Right renal cortex interstitium (tissue), 3 donors: ENCODE data around the gene KITLG. TPM values are rescaled to one million over a fixed set of nuclear protein-coding genes. Genes with fewer than 3 reads are reported as not detected.
"Not testable (repeated sequence)": the region's sequence is repeated elsewhere in the genome, so short reads cannot be mapped to it uniquely, and the experiment has no call there.

Source experiments
- DNase-seq, 3 donors: peaks; one replicate each; pipeline ENCODE4 v3.0.0-alpha.2; 2013; ENCODE audit warnings: low read depth in 3 of 3, low spot score in 2 of 3
- polyA plus RNA-seq, 3 donors: library from polyadenylated mRNA; unstranded; fragments of 120-200 nt; gene quantifications; one replicate each; pipeline ENCODE4 v1.2.1, GENCODE V29; 2013; ENCODE audit not compliant: insufficient read length in 3 of 3

KITLG gene
- polyA plus RNA-seq, 3 donors, result 28.5 to 36.7 (median 34.9) TPM

DNA sequence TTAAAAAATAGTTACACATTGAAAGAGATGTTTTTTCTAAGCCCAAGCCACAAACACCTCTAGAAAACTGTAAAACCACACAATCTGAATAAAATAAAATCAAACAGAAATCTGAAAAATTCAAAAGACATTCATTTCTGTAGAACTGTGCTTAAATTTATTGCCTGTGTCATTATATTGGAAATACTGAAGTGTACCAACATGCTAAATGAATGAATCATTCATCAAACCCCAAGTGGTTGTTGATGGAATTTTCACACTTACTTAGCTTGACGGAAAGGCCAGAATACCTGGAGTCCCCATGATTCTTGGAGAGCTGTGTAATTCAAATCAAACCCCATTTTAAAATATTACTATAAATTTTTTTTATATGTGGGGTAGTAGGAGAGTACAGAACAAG lies 2.7 kb downstream of the KITLG start:
- no peak for DNase-seq

DNA sequence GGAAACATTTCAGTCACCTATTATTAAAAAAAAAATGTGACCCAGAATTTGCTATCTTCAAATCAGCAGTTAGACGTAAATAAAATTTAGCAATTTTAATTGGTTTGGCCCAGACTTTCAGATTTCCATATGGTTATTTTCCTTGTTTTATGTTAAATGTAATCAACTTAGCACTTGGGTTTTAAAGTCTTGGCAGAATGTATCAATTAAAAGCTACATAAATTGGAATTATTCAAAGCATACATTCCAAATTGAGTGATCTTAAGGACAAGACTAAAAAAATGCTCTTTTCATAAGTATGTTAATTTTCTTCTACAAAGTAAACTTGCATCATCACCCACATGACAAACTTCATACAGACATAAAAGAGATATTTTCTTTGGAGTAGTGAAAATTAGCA lies 3.4 kb downstream of the KITLG start:
- DNase-seq, result no peak

DNA sequence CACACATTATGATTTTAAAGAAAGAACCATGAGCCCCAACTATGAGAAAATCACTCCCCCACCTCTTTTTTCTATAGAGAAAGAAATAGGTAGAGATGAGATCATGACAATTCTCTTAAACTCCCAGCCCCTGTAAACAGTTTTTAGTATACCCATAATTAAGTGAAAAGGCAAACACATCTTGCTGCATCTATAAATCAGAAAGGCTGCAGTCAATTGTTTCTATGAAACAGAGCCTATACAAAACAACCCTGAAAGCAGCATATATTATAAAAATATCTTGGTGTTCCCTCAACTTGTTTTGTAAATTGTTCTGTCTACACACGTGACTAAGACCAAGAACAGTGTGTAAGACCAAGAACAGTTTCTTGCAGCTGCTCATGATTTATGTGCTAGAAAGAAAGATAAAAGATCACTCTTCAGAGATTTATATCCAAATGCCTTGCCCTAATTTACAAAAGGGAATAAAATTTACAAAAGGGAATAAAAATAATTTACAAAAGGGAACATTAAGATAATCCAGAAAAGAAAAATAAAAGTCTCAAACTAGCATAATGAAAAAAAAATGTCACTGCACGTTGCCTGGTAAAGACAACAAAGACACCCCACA lies 4.8 kb downstream of the KITLG start:
- no peak for DNase-seq

DNA sequence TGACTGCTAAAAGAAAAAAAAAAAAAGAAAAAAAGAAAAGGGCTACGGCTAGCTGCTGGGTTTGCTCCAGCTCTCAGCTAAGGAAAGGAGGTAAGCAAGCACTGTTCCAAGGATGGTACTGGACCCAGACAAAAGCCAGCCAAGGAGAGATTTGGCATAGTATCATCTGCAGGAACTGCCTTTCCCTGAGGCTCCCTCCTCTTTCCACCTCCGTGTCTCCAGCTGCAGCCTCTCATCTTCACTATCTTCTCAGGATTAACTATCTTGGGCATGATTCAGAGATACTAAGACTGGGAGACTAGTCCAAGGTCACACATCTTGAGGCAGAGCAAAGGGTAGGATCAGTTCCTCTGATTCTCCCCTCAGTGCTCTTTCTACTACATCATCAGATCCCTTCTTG lies 6.0 kb downstream of the KITLG start:
- DNase-seq, result no peak

DNA sequence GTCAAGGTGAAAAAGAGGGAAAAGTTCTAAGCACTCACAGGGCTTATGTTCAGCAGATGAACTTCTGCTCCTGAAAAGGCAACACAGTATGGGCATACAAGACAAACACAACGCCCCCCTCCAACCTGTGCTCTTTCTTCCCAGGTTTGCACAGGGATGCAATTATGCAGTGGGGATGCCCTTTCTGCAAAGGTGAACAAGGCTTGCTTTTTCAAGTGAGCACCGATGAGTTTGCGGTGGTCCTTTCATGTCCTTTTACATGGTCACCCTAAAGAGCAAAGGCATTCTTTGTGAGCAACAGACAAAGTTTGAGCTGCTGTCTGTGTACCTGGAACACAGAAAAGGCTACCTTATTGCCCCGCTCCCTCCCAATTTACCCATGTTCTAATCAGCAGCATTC lies 6.7 kb downstream of the KITLG start:
- no peak for DNase-seq

DNA sequence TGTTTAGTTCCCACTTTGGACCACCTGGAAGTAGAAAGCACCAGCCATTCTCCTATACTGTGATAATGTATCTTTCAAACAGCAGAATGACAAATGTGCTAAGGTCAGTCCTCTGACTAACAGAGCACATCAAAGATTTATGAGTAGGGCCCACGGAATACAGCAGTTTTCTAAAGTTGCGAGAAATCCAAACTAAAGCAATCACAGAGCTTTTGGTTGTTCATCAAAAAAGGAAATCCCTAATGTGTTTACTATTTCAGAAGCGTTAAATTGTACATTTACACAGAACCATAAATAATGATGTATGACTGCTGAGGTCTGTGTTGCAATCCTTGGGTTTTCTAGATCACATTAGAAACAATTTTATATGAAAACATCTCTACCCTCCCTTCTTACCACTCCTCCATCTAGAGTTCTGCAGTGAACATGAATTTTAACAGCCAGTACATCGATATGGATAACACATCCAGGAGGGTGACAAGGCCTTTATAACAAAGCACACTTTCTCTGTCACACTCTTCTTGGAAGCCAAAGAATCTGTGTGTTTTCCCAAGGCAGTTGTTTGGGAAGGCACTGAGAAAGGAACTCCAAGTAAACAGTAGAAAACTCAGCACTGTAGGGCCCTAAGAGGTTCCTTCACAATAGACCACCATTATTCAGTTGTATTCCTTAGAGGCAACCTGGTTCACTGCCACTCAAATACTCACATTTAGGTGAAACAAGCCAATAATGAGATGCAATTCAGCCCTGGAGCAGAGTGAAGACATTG lies 7.3 kb downstream of the KITLG start:
- no peak for DNase-seq

DNA sequence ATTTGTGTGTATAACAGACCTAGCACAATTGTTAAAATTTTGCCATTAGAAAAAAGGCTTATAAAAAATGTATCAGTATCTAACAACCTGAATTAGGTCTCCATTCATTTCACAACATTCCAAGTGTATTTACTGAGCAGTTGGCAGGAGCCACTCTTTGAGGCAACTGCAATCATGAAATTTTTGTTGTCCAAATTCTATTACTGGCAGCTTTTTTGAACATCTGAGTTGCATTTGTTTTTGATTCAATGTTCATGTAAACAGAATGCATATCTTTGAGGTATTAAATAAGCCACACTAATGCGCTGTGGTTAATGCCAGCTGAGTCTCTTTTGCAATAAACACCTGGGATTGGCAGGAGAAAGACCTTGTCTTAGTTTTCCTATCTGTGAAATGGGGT lies 8.7 kb downstream of the KITLG start:
- no peak for DNase-seq

DNA sequence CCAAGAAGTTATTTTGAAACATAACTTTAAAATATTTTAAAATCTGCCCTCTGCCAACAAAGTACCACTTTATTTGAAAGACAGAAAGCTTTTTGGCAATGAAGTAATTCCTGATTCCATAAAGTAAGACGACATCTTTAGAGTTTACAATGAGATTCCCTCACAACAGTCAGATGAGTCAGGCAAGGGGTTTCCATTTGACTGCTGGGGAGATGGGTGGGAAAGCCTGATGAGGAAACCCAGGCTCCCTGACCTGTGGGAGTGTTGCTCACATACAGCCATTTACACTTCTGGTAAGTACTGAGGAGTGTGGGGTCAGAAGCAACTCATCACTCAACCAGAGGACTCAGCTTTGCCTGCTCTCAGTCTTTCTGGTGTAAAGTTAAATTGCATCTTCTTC lies 10.2 kb downstream of the KITLG start:
- DNase-seq, result no peak

DNA sequence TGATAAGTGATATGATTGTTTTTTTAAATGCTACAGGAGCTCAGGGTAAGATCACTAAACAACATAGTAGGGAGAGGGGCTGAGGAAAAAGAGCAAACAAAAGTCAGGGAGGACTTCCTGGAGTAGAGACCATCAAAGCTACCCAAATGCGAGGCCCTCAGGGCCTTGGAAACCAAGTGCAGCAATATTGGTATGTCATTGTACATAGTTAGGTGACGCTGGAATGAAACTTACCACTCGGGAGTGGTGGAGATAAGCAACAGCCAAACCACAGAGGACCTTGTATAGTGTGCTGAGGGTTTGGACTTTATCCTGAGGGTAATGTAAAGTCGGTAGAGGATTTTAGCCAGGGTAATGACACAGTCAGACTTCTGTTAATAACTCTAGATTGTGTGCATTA lies 13.8 kb downstream of the KITLG start:
- no peak for DNase-seq

DNA sequence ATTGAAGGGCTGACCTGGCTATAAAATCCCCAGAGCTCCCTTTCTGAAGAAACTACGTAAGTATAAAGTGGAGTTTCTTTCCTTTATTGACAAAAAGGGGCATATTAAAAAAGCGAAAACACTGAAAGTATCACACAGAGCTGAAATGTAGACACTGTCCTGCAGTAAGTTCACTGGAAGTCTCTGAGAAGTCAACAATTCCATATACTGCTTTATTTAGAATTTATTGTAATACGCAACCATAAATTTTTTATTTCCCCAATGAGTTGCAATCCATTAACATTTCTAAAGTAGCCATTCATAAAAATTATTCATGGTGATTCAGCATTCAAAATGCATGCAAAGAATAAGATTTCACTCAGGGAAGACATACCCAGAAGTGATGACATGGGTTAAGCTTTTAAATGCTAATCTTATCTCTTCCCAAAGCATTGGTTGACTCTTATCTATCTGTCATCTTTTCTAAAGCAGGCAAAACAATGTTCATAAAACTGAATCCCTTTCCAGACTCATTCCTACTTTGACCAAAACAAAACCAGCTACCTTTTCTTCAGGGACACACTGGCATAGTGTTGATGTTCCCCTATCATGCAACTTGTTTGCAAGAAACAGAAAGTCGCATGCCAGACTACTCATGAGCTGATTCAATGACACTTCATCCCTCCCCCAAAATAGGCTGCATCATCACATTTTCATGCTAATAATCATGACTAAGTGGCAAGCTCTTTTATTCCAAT lies 17.3 kb downstream of the KITLG start:
- DNase-seq, result no peak

DNA sequence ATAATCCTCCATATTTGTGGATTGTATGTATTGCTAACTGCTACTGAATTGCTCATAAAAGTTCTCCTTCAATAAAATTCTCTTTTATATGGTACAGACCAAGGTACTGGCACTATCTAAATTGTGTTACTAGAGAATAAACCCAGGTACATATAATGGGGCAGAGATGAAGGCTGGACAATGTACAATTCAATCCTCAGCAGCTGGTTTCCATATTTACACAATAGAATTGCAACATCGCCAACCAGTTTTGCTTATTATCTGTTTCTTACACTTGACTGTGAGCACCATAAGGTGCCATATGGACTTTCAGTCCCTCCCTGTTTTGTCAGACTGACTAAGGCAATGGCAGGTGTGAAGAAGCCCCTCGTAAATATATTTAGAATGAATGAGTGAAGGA lies 18.1 kb downstream of the KITLG start:
- no peak for DNase-seq

DNA sequence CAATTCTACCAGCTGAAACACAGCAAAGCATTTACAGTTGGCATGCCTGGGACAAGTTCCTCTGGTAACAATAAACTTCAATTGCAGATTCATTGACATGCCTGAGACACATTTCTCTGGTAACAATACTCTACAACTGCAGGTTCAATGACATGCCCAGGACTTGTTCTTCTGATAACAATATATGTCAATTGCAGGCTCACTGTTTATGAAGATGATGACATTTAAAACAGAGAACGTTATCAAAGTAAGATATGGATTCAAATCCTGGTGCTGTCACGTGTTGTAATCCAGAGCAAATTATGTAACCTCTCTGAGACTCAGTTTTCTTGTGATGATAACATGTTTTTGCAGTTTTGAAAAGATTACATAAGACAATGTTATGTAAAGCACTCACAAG lies 20.5 kb downstream of the KITLG start:
- no peak for DNase-seq

DNA sequence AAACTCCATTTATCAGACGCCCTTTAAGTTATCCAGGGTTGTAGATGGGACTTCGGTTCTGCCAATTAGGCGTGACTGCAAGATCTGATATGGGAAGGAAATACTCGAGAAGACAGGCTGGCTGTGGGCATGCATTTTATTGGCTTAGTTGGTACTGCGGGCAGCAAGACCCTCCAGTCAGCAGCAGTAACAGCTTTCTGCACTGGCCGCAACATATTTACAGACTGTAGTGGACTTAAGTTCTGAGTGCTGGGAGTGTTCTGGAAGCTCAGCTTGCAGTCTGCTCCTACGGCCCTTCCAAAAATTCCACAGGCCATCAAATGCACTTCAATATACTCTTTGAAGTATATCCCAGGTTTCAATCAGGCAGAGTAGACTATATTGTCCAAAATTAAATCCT lies 21.1 kb downstream of the KITLG start:
- no peak for DNase-seq

DNA sequence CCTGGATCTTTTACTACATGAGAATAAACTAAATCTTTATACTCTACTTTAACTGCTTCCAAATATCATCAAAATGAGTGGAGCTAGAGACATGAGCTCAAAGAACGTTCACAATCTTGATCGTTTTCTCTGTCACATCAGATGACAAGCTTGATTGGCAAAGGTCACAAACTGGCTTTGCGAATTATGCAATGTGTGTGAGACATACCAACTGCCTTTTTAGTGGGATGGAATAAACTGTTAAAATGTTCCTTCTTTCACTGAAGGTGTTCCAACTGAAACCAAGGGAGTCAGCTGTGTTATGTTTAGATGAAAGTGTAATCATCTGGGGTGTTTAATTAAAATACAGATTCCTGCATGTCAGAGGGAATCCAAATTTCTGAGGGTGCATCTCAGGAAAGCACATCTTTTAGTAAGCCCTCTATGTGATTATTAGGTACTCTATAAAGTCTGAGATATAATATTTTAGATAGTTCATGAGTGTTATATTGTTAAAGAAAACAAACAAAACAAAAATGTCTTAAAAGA lies 21.9 kb downstream of the KITLG start:
- no peak for DNase-seq

DNA sequence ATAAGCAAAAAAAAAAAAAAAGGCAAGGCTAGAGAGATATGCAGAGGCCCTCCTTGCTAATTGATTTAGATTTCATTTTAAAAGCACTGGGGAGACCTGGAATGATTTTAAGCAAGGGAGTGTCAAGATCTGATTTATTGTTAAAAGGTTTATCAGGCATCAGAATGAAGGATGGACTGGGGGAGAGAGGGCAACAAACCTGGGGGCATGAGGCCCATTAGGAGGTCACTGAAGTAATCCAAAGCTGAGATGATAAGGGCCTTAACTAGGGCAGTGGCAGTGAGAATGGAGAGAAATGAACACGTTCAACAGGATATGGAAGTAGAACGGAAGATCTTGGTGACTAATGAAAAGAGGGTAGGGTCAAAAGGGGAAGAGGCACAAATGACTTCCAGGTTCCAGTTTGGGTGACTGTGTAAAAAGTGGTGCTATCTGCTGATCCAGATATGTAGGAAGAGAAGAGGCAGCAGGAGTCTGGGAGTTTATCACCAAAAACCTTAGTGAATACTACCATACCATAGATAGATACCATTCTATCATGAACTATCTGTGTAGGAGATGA lies 24.0 kb downstream of the KITLG start:
- no peak for DNase-seq

DNA sequence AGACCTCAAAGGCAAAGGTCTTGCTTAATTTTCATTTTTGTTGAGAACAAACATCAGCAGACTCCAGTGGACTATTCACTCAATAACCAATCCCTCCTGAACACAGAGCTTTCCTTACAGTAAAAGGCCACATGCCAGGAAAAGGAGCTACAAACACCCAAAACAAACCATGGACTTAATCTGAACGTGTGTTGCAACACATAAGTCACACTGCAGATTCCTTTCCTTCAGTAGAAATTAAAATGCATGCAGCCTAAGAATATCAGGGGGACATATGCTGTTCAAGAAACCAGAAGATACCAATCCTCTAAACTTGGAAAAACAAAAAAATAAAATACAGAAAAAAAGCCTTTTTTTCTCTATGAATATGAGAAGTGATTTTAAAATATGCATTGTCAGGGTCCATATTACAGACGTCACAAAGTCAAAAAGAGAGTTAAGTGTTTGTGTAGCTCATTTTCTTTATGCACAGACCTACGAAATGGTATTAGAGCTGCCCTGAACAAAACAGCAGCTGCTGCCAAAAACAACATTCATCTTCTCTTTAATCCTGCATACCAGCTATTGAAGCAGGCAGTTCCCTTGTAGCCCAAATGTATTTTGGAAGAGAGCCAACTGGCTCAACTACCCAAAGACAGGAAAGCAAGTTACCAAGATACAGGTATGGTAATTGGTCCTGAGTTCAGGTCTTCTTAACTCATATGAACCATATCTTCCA lies 26.2 kb downstream of the KITLG start:
- no peak for DNase-seq

DNA sequence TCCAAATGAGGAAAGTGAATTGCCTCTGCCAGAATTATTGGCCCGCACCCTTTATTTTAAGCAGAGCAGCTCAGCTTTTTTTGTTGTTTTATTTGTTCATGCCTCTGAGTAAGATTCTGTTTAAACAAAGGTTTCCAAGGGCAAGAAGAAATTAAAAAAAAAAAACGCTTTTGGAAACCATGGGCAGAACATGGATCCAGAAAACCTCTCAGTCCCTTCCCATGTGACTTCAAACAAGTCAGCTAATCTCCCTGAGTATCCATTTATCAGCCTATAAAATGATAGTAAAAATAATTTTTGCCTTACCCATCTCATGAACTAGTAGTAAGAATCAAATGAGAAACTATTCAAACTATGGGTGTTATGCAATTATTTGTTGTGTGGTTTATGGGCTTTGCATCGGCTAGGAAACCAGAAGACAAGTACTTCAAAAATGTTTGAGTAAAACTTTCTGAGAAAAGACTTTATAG lies 27.6 kb downstream of the KITLG start:
- DNase-seq, result no peak

DNA sequence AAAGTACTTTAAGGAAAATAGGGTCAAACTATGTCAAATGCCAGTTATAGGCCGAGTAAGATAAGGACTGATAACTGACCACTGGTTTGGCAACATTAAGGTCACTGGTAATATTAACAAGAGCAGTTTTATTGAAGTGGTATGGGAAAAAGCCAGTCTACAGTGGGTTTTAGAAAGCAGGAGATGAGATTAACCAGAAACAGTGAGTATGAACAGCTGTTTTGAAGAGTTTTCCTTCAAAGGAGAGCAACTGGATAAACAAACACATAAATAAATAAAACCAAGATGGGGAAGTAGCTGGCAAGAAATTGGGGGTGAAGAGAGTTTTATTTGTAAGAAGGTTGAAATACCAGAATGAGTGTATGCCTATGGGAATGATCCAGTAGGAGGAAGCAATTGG lies 30.3 kb downstream of the KITLG start:
- DNase-seq, result no peak

DNA sequence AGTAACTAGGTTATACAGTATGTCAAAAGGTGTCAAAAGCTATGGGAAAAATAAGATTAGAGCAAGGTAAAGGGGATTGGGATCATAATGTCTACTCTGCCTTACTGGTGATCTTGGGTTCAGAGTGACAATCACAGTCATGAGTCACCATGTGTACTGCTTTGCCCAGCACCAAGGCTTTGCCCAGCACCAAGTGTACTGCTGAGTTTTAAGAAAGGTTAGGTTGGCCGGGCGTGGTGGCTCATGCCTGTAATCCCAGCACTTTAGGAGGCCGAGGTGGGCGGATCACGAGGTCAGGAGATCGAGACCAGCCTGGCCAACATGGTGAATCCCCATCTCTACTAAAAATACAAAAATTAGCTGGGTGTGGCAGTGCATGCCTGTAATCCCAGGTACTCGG lies 32.3 kb downstream of the KITLG start:
- not testable (repeated sequence) for DNase-seq

DNA sequence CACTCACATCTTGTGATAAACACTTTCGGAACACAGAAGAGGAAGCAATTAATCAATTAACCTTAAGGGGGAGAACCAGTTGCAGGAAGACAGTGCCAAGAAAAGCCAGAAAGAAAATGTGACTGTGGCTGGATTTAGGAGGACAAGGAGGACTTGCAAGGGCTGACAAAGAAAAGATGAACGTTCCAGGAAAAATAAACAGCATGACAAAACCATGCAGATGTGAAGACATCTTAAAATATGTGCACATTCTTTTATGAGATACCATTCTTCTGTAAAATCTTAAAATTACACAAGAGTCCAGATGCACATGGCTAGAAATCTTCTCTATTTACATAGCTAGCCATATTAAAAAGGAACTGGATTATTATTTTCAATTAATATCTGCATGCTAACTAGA lies 33.4 kb downstream of the KITLG start:
- DNase-seq, result no peak

DNA sequence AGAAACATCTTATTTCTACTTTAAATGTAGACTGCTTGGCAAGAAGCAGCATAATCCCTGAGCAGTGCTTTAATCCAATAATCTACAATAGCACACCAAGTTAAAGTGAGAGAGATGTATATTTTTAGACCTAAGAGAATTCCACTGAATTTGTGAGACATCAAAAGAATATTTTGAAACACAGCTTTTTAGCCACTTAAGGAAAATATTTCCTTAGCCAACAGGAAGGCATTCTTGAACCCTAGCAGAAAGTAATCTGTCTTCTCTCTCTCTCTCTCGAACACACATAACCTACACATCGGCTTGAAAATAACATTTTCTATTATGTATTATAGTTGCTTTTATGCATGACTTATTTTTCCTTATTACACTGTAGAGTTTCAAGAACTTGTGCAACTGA lies 34.0 kb downstream of the KITLG start:
- DNase-seq, result no peak
